A549 treated with RU486 at 1 μM for 4 hours (cell line): ENCODE results near the gene PAIP2B. TPM values are rescaled to one million over a fixed set of nuclear protein-coding genes. Genes with fewer than 3 reads are reported as not detected.

Source experiments
- total RNA-seq: library from RNA; stranded (reverse); fragments of 200-300 nt; extraction: Qiagen RNA extraction; gene quantifications from 5 replicates; pipeline ENCODE4 v1.2.3, GENCODE V29; 2022; ENCODE audit warnings: low read depth

The PAIP2B gene
- total RNA-seq = 0.22 to 0.32 TPM (median 0.25 TPM) in 5 replicates

GRCh38 chr2:71226965-71227560 lies at the start of gene PAIP2B:
PAIP2B (minus strand) TSS chr2:71227103; CDS start chr2:71202589, 24,514 bp downstream.

Other genes with a start within 250 kb of the PAIP2B start
- not detected in 5 replicates for gene ANKRD53, start 248.5 kb downstream of the PAIP2B start, total RNA-seq
- 73.1 to 84.6 TPM (median 83.3 TPM) in 5 replicates for gene TEX261, start 232.2 kb downstream of the PAIP2B start, total RNA-seq
- gene NAGK, start 158.5 kb downstream of the PAIP2B start, total RNA-seq = 52.3 to 77.0 TPM (median 76.0 TPM) in 5 replicates
- gene MCEE, start 96.9 kb downstream of the PAIP2B start, total RNA-seq = 9.7 to 14.7 TPM (median 12.2 TPM) in 5 replicates
- gene MPHOSPH10, start 96.5 kb downstream of the PAIP2B start, total RNA-seq = 29.9 to 52.6 TPM (median 42.2 TPM) in 5 replicates
- 62.1 to 79.5 TPM (median 65.9 TPM) in 5 replicates for gene ZNF638, start 104.7 kb upstream of the PAIP2B start, total RNA-seq
- gene DYSF, start 226.5 kb upstream of the PAIP2B start, total RNA-seq = 0.56 to 0.81 TPM (median 0.67 TPM) in 5 replicates